HL-60 (cell line): ENCODE results near the gene PELI2.

ENCODE experiments used
- DNase-seq, 2 experiments: peaks; one replicate each; pipeline ENCODE4 v3.0.0-alpha.2; 2010 to 2020; ENCODE audit warnings: low read depth in 1 of 2, low spot score in 1 of 2
- H3K27ac ChIP-seq: fragments of 250-450 bp; sonication (Bioruptor Pico); replicated peaks from 2 replicates; pipeline ENCODE4 v1.5.1; 2020; ENCODE audit warnings: mild to moderate bottlenecking, moderate library complexity
- H3K27me3 ChIP-seq: fragments of 250-450 bp; sonication (Bioruptor Pico); 2 replicates; pipeline ENCODE4 v1.5.1; 2021; ENCODE audit warnings: mild to moderate bottlenecking, moderate library complexity; ENCODE audit not compliant: insufficient read depth, poor library complexity, severe bottlenecking
- H3K4me3 ChIP-seq: replicated peaks from 2 replicates; pipeline ENCODE4 v1.5.1; 2011; ENCODE audit warnings: mild to moderate bottlenecking, control low read depth, low read length; ENCODE audit not compliant: insufficient read depth
- GABPA ChIP-seq: IDR thresholded peaks from 2 replicates; pipeline ENCODE4 v1.6.1; 2012; ENCODE audit warnings: low read depth
- POLR2AphosphoS5 ChIP-seq: IDR thresholded peaks from 2 replicates; pipeline ENCODE4 v1.6.1; 2012; ENCODE audit warnings: low read depth
- REST ChIP-seq: IDR thresholded peaks from 2 replicates; pipeline ENCODE4 v1.6.1; 2012; ENCODE audit warnings: low read depth; ENCODE audit not compliant: insufficient replicate concordance
- SPI1 ChIP-seq: IDR thresholded peaks from 2 replicates; pipeline ENCODE4 v1.6.1; 2012; ENCODE audit warnings: low read depth, mild to moderate bottlenecking, borderline replicate concordance
- TF ChIP-seq, protein P1 (sequence below): IDR thresholded peaks from one replicate; pipeline ENCODE4 v1.5.1; 2011; ENCODE audit warnings: low read length, control low read depth, inconsistent platforms; ENCODE audit not compliant: insufficient read depth

The PELI2 gene

DNA sequence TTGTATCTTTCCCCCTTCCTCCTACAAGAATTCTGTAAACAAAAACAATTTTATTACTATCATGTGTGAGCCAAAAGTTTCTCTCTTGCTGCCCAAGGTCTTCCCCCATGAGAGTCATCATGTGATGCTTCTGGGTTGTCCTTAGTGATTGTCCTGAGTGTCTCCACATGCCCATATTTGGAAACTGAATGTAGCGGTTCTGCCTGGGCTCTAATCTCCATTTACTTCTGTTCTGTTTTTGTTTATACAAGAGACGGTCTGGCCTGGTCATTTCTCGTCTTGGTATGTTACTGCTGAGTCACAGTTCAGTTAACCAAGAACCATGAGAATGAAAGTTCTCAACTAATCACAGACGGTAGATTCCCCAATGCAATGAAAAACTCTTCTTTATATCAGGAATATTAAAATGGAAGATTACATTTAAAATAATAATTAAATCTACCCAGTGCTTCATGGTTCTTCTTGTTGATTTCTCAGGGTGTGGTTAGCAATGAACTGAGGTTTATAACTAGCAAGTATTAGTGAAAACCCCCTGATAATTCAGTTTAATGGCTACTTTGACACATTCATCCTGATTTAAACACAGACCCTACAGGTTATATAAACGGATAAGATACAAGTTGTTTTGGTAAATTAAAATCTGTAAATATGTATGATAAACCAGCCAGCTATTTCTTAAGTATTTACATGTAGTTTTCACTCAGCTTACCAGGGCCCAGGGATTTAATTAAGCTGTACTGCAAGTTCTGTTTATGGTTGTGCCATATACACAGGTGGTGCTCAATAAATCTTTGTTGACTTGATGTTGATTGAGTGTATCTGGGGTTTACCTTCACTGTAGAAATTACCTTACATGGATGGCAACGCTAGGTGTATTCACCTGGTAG, 81.1 kb downstream of the PELI2 start:
- H3K27me3 ChIP-seq, result no peaks in the 10 kb centered on the region
- H3K27ac ChIP-seq, result peak overlapping the region; percentile 31
- TF ChIP-seq REST (no peak), POLR2AphosphoS5 (no peak), SPI1 (no peak), GABPA (no peak)
- TF ChIP-seq, protein P1, sequence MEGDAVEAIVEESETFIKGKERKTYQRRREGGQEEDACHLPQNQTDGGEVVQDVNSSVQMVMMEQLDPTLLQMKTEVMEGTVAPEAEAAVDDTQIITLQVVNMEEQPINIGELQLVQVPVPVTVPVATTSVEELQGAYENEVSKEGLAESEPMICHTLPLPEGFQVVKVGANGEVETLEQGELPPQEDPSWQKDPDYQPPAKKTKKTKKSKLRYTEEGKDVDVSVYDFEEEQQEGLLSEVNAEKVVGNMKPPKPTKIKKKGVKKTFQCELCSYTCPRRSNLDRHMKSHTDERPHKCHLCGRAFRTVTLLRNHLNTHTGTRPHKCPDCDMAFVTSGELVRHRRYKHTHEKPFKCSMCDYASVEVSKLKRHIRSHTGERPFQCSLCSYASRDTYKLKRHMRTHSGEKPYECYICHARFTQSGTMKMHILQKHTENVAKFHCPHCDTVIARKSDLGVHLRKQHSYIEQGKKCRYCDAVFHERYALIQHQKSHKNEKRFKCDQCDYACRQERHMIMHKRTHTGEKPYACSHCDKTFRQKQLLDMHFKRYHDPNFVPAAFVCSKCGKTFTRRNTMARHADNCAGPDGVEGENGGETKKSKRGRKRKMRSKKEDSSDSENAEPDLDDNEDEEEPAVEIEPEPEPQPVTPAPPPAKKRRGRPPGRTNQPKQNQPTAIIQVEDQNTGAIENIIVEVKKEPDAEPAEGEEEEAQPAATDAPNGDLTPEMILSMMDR, result no peak
- DNase-seq, result peak in 1 of 2 experiments; percentile 45
- no peak overlapping the region for H3K4me3 ChIP-seq

- Histone ChIP-seq H3K27ac (no peak overlapping the region), H3K27me3 (no peaks in the 10 kb centered on the region), H3K4me3 (no peak overlapping the region)
- TF ChIP-seq REST, result no peak
- TF ChIP-seq SPI1, result no peak
- no peak for TF ChIP-seq GABPA
- no peak for TF ChIP-seq POLR2AphosphoS5
- TF ChIP-seq, protein P1, result no peak
- DNase-seq, result no peak
Measured at GRCh38 chr14:56199982-56200577, 81.9 kb downstream of the PELI2 start.

GRCh38 chr14:56202256-56202655, 84.0 kb downstream of the PELI2 start:
- Histone ChIP-seq H3K27me3 (no peaks in the 10 kb centered on the region), H3K4me3 (no peak overlapping the region), H3K27ac (no peak overlapping the region)
- TF ChIP-seq POLR2AphosphoS5 (no peak), SPI1 (no peak), REST (no peak), GABPA (no peak)
- TF ChIP-seq, protein P1, result no peak
- no peak for DNase-seq
